GM12865 (cell line): ENCODE results near the gene TMEM62.

Experiments used
- DNase-seq: peaks from one replicate; pipeline ENCODE4 v3.0.0; 2010; ENCODE audit warnings: low read depth
- H3K4me3 ChIP-seq: 2 replicates; pipeline ENCODE4 v1.5.1; 2011; ENCODE audit warnings: mild to moderate bottlenecking, low read depth, low read length, control low read depth
- CTCF ChIP-seq: IDR thresholded peaks from 2 replicates; pipeline ENCODE4 v1.5.1; 2011; ENCODE audit warnings: low read length, control low read depth, low read depth, inconsistent platforms; ENCODE audit not compliant: insufficient read depth; ENCODE audit errors: missing control alignments

The TMEM62 gene

GRCh38 chr15:43209059-43209824 is 75.9 kb downstream of the TMEM62 start:
- DNase-seq: no peak
- H3K4me3 ChIP-seq: no peak overlapping the region
- no peak for TF ChIP-seq CTCF

GRCh38 chr15:43210172-43210745 is 76.9 kb downstream of the TMEM62 start:
- no peak for DNase-seq
- no peak overlapping the region for H3K4me3 ChIP-seq
- TF ChIP-seq CTCF: no peak

GRCh38 chr15:43210807-43211206 is 77.4 kb downstream of the TMEM62 start:
- no peak for DNase-seq
- H3K4me3 ChIP-seq: no peak overlapping the region
- no peak for TF ChIP-seq CTCF

GRCh38 chr15:43211224-43211735 is 77.9 kb downstream of the TMEM62 start:
- no peak for TF ChIP-seq CTCF
- DNase-seq: no peak
- H3K4me3 ChIP-seq: no peak overlapping the region

- TF ChIP-seq CTCF: no peak
- no peak for DNase-seq
- H3K4me3 ChIP-seq: no peak overlapping the region
Measured at GRCh38 chr15:43212299-43212698, 78.9 kb downstream of the TMEM62 start.

GRCh38 chr15:43212951-43213350 is 79.6 kb downstream of the TMEM62 start:
- no peak overlapping the region for H3K4me3 ChIP-seq
- TF ChIP-seq CTCF: no peak
- DNase-seq: no peak
